ENCODE data around the gene KCNIP3.

Gene KCNIP3

DNA sequence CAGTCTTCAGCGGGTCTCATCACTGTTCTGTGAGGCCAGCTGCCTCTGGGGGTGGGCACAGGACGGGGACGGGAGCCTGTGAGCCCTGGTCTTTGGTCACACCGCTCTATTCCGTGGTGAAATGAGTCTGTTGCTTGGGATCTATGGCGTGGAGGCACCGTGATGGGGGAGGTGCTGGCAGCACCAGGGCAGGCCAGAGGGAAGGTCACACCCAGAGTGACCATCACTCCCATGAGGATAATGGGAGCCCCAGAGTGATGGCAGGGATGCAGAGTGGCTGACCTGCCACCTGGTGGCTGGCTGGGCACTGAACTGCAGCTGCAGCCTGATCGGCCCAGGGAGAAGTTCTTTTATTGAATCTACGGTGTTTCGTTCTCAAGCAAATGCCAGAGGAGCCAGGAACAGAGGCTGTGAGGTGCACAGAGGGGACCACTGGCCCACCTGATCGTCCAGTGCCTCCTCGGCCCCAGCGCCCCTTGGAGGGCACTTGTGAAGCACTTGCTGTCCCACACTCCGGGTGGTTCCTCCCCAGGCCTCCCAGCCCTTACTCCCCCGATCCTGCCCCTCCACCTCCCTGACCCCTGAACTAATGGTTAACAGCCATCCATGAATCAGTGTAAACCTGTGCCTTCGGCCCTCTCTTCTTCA, 17.9 kb downstream of the KCNIP3 start:
- no peak for DNase-seq

GRCh38 chr2:95315801-95316411, 18.8 kb downstream of the KCNIP3 start:
- DNase-seq = no peak

- DNase-seq = no peak
These were observed 19.4 kb downstream of the KCNIP3 start for GRCh38 chr2:95316466-95317122.

GRCh38 chr2:95317123-95317500, 20.0 kb downstream of the KCNIP3 start:
- DNase-seq = no peak

DNA sequence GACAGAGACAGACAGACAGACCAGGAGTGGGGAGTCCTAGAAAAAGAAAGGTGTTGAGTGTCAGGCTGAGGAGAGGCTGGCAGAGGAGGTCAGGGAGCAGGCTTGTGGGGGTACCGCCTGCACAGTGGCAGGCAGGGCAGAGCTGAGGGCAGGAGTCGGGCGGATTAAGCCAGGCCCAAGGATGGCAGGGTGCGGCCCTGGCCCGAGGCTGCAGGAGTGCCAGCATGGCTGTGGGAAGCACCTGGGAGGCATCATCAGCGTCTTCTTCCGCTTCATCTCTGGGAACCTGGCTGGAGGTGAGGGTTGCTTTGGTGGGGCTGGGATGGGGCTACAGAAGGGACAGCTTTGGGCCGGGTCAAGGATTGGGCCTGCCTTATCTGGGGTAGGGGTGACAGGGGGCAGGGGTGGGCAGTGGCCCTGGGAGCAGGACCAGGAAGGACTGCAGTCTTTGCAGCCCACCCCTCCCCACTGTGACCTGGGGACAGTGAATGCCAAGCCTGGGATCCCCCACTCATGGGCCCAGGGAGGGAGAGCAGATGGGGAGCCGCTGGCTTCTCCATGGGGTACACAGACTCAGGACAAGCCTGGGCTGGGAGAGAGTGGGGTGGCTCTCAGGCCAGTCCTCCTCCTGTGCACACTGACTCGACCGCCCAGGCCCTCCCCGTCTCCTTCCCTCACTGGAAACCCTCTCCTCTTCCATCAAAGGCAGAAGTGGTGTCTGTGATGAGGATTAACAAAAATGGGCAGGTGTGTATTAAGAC, 20.7 kb downstream of the KCNIP3 start:
- no peak for DNase-seq

DNA sequence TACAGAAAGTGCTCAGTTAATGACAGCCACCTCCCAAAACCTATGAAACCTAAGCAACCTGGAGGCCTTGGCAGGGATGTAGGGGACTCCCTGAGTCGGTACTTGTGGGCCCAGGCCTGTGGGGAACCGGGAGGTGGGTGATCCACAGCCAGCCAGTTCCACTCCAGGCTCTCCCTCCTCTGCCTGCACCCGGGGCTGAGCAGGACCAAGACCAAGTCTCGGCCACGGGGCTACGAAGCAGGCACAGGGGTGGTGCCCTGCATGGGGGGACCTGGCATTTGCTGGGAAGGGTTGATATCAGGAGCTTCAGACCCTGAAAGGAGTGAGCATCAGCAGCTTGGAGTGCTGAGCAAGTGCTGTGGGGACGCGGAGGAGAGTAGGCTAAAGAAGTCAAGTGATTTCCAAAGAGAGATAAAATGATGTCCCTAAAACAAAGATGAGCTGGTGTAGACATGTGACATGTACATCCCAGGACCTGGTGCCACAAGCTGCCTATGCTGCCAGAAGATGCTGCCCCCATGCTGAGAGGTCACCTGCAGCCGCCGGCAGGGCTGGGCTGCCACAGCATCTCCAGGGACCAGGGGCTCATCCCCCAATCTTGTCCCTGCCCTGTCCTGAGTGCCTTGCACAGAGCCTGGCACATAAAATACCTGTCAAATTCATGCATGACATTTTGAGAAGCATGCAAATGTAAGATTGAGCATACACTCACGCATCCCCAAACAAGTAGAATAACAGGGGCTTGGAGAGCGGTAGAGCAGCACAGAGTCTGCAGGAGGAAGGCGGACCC, 21.5 kb downstream of the KCNIP3 start:
- DNase-seq = no peak

DNA sequence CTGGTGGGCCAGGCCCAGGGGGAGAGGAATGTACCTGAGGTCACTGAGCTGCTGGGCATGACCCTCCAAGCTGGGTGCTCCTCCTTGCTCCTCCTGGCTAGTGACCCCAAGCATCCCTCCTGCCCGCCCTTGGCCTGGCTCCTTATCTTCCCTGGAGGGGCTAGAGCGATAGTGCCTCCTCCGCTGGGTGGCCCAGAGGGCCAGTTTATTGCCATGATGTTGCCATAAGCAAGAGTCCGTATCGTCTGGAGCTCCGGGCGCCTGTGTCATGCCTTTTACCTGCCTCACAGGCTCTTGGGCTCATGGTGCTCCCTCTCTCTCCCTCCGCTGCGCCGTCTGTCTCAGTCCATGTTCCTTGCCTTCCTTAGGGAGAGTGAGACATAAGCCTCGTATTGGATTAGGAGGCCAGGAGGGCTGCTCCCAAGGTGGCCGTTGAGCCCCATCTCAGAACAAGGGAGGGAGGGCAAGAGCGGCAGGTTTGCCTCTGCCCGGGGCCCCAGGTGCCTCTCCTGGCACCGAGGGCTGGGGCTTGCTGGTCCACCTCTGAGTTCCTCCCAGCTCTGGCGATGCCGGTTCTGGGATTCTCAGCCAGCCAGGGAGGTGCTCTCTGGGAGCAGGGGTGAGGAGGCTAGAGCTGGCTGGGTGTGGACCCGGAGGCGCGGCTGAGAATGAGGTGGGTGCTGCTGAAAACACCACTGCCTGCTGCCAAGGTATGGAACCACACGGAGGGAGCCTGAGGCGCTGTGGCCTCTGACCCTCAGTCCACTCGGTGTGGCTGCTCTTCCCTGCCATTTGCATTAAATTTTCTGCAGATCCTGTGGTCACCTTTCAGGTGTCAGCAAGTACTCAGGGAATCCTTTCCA, 22.6 kb downstream of the KCNIP3 start:
- DNase-seq = no peak

GRCh38 chr2:95320344-95320712, 23.2 kb downstream of the KCNIP3 start:
- no peak for DNase-seq

- no peak for DNase-seq
These were observed 24.0 kb downstream of the KCNIP3 start for GRCh38 chr2:95320986-95321767.

GRCh38 chr2:95323347-95324155, 26.4 kb downstream of the KCNIP3 start:
- no peak for DNase-seq

GRCh38 chr2:95325026-95325425, 27.9 kb downstream of the KCNIP3 start:
- DNase-seq = no peak

GRCh38 chr2:95325590-95326432, 28.7 kb downstream of the KCNIP3 start:
- no peak for DNase-seq

DNA sequence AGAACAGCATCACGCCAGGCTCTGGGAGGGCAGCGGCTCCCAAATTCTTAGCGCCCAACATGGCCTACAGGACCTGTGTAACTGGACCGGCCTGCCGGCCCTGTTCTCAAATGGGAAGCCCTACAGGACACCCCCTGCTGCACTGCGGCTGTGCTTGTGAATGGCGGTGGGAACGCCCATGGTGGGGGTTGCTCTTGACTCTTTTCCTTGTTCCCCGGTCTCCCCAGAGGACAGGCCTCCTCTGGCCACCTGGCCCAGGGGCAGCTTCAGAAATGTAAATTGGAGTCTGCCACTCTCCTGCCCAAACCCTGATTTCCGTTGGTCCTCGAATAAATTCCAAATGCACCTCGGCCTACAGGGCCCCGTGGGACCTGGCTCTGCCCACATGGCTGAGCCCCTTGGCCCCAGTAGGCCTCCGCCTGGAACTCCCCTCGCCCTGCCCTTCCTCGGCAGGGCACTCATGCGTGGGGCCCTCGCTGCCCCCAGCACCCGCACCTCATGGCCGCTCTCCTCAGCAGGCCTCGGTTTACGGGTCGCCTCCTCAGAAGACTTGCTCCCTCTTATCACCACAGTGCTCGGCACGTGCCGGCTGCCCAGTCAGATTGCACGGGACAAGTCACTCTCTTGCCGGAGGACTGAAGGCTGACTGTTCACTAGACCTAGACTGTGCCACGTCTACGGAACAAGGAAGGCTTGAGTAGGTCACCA, 29.4 kb downstream of the KCNIP3 start:
- DNase-seq = no peak

GRCh38 chr2:95327861-95328260, 30.7 kb downstream of the KCNIP3 start:
- no peak for DNase-seq

- no peak for DNase-seq
These were observed 31.4 kb downstream of the KCNIP3 start for GRCh38 chr2:95328358-95329125.

DNA sequence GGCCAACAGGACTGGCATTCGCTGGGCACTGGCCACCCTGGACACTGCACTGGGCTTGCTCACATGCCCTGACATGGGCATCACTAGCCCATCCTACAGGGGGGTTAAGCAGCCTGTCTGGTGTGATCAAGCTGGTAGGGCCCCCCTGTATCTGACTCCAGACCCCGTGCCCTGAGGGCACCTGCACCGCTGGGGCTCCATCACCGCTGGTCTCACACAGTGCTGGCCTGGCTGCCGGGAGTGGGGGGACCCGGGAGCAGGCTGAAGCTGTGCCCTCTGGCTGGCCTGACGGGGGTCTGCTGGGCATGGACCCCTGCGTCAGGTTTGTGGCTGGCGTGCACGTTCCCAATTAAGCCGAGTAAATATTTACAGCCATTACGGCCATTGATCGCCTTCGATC, 32.3 kb downstream of the KCNIP3 start:
- no peak for DNase-seq

DNA sequence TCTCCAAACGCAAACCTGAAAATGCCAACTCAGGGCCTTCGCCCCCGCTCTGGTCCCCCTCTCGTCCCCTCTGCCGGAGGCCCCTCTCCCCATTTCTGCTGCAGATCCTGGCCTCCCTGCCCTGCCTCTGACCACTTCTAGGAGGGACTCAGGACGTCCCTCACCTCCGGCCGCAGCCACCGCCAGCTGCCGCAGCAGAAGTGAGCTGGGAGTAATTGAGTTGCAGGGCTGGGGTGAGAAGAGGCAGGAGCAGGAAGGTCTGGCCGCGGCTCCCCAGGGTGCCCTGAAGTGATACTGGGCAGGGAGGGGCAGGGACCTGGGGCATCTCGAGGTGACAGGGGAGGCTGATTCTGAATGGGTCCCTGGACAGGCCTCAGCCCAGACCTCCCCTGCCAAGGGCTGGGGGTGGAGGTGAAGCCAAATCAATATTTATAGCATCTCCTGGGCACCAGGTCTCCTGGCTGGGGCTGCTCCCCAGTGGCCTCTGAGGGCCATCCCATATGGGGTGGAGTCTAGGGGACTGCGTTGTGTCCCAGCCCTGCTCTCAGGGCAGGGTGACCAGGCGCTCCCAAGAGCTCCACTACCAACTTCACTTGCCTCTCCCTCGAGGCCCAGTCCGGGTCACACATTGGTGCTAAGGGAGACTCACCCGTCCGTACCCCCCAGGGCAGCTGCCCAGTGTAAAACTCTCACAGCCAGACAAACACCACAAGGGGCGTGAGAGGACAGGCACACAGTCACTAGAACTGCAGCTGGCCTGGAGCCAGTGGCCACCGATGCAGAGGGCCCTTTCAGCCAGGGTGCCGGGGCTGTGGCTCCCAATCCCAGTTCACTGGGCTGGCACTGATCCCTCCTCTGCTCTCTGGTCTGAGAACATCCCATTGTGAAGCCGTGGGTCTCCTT, 33.0 kb downstream of the KCNIP3 start:
- DNase-seq = no peak

Measured in activated CD4-positive, alpha-beta T cell treated with anti-CD3 and anti-CD28 coated beads, Interleukin-2, amount 50 U/mL, for 1 hour (primary cell).